CD4-positive, alpha-beta T cell treated with Interleukin-6 for 4 hours (primary cell): ENCODE results near the gene BIRC2.
"Not testable (repeated sequence)": the region's sequence is repeated elsewhere in the genome, so short reads cannot be mapped to it uniquely, and the experiment has no call there.

Experiments
- DNase-seq: peaks from one replicate; pipeline ENCODE4 v3.0.0-alpha.2; 2020; ENCODE audit warnings: mixed read lengths

BIRC2 gene

GRCh38 chr11:102323542-102324251 is 23.3 kb upstream of the BIRC2 start:
- DNase-seq = no peak

- DNase-seq = no peak
Observed at GRCh38 chr11:102325088-102325487, 21.9 kb upstream of the BIRC2 start.

- no peak for DNase-seq
Observed at GRCh38 chr11:102328748-102329147, 18.3 kb upstream of the BIRC2 start.

DNA sequence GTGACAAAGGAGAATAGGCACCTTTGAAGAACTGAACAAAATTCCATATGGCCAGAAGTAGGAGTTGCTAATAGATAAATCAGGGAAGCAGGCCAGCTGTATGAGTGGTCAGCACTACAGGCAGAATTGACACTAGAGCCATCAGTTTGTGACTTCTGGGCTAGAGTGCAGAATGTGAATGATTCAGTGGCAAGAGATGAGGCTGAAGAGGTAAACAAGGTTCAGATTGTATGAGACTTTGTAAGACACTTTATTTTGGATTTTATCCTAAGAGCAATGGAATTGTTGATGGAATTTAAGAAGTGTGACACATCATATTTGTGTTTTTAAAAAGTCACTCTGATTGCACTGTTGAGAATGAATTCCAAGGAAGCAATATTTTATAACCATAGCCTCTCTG is 16.8 kb upstream of the BIRC2 start:
- DNase-seq = no peak

DNA sequence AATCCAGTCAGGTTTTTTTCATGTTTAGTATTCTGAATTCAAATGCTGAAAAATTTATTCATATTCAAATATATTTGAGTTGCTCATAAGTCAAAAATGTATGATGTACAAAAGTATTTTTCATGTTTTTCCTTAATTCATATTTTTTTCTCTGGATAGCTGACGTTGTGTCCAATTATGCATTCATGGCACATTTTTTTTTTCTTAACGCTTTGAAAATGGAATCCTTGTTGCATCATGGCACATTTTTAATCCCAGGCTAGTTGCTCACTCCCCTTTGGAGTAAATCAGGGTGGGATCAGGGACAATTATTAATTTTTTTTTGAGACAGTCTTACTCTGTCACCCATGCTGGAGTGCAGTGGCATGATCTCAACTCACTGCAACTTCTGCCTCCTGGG is 15.7 kb upstream of the BIRC2 start:
- no peak for DNase-seq

DNA sequence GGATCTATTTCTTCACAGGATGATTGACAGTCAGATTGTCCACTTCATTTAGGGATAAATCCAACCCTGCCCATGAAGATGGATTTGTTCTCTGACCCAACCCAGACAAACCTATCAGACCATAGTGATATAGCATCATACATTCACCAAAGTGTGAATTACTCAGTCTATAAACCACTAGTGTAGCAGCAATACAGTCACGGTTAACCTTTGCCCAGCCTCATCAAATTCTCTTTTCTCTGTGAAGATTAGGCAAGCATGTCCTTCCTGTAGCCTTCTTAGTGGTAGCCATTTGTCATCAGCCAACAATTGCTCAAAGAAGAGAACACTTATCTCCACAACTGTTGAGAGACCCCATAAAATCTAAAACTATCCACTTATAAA is 14.4 kb upstream of the BIRC2 start:
- DNase-seq = no peak

GRCh38 chr11:102338479-102339010 is 8.5 kb upstream of the BIRC2 start:
- DNase-seq = no peak

GRCh38 chr11:102341311-102341710 is 5.7 kb upstream of the BIRC2 start:
- DNase-seq = not testable (repeated sequence)

DNA sequence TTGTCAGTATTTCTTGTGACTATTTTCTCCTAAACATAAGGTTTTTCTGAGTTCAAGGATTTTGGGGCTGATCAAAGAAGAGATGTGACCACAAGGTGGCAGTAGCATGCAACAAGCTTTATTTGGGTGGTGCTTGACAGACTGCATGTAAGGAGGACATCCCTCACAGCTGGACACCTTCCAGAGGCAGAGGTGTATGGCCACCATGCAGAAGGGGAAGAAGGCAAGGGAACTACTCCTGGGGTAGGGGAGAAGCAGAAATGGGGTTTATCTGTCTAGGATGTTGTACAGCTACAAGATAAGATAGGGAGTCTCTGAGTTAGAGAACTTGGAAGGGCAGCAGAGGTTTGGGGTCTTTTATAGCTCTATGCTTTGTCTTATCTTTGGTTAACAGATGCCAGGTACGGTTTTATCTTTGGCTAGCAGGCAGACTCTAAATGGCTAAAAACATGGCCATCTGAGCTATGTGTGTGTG is 5.1 kb upstream of the BIRC2 start:
- peak; percentile 81 for DNase-seq

DNA sequence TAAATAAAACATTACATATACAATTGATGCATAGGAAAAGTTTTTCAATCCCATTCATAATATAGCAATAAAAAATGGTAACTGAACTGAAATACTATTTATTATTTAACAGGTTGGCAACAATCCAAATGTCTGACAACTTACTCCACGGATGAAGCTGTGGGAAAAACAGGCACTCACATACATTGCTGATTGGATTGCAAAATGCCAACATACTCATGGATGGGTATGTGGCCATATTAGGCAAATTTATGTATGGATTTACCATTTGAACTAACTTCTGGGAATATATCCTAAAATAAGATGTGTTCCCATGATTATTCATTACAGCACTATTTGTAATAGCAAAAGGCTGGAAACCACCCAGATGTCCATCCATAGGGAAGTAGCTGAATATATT is 3.2 kb upstream of the BIRC2 start:
- DNase-seq = no peak

GRCh38 chr11:102345904-102346303 is 1.1 kb upstream of the BIRC2 start:
- no peak for DNase-seq

DNA sequence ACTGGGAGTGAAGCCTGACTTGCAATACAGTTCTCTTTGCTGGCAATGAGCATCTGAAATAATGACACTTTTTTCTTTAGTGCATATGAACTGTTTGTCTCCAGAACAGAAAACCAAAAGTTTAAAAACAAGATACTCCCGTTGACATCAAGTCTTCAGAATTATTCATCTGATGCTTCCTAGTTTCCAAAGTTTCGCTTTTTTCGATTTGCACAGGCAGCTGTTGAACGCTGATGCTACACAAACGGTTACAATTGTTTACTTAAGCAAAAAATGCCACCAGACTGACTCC is 612 bp upstream of the BIRC2 start:
- DNase-seq = no peak

DNA sequence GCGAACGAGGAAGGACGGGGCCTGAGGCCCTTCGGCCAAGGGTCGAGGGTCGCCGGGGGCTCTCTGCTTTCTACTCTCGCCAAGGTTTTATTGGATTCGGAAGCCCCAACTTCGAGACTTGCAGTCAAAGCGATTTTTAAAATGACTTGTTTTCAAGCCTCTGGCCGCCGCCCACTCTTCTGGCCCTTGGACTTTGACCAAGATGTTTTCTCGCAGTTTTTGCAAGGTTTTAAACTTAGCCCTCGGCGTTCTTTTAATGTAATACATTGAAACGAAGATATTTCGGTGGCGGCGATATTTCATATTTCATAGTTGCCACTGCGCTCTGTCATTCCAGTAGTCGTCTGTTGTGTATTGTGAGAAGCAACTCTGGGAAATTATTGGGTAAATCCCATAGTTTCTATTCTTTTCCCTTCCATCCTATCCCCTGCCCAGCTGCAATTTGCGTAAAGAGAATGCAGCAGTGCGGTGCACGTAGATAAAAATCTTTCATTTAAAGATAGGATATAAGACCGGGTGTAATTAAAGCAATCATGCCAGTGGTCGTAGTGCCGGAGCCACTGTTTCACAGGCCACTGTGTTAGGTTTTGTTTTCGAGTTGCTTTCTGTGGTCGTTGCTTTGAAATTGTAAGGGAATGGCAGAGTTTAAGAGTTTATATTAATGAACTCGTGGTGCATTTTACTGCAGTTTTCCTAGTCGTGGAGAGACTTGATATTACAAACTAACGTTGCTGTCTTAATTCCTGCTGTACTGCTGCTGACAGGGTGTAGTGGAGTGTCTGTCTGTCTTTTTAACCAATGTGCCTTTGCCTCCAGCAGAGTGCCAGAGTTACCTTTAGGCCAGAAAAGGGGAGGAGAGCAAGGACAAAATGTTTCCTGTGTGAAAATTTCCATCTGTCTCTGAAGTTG is 702 bp downstream of the BIRC2 start:
- peak; percentile 31 for DNase-seq

- DNase-seq = no peak
Observed at GRCh38 chr11:102357116-102357515, 10.1 kb downstream of the BIRC2 start.

DNA sequence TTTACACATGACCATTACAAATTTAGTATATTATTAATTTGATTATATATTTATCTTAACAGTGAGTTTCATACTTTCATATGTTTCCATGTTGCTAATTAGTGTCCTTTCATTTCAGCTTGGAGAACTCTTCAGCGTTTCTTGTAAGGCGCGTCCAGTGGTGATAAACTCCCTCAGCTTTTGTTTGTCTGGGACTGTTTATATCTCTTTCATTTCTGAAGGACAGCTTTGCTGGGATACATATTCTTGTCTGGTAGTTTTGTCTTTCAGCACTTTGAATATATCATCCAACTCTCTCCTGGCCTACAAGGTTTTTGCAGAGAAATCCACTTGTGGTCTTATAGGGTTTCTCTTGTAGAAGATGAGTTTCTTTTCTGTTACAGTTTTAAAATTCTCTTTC is 12.4 kb downstream of the BIRC2 start:
- no peak for DNase-seq

DNA sequence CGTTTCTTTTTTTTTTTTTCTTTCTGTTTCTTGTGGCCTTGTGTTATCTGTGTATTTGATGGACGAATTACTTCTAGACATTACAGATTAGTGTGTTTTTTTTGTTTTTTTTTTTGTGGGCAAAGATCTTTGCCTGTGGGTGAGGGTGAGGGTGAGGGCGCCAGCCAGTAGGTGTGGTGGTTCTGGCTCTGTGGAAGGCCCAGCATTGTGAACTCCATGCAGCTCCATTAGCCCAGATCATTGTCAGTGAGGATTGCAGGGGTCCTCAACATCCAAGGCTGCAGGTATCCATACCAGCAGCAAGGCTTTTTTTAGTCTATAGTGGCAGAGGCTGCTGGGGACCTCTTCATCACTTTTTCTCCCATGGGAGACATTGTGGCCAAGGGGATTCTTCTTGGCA is 13.7 kb downstream of the BIRC2 start:
- DNase-seq = peak; percentile 67

DNA sequence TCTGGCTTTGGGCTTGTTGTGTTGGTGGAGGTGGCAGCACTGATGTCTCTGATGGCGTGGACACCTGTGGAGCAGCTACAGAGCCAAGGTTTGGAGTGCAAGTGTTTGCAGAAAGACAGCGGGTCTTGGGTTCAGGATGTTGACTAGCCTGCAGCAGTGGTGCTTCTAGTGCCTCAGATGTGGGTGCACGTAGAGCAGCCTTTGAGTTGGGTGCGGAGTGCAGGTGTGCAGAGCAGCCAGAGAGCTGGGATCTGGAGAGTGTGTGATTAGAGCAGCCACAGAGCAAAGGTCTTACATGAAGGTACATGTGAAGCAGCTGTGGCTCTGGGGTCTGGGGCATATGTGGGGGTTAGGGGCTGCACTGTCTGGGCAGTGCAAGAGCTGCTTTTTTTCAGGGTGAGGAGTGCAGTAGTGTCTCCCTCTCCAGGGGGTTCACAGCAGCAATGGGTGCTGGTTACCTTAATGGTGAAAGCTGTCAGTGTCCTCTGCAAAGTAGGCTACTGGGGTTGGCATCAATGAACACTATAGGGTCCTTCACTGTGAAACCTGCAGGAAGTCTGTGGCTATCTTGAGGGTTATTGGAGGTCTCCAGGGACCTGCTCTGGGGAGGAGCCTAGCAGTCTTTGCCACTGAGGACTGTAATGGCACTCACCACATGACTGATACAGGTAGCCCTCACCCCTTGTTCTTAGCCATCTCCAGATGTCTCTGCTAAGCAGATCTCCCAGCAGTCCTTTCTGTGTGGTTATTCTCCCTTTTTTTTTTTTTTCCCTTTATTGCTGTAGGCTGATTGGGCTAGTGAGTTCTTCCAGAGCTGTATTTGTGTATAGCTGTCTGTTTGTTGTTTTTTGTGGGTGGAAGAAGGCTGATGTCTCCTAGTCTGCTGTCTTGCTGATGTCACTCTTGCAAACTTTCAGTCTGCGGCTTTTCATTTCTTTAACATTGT is 14.3 kb downstream of the BIRC2 start:
- peak; percentile 80 for DNase-seq

GRCh38 chr11:102364991-102365390 is 18.0 kb downstream of the BIRC2 start:
- no peak for DNase-seq

DNA sequence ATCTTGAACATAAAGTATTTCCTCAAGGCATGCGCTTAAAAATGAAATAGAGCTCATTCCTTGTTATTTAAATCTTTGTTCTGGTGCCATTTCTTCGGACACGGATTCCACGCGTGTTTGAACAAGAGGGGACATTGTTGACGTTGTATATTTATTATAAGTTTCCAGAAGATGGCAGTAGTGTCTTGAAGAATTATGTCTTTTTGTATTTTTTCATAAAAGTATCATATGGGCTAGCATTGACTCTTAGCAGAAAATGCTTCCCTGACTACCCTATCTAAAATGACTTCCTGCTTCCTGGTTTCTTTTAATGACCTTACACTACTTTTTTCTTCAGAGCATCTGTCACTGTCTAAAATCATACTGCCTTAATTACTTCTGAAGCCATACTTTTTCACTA is 20.4 kb downstream of the BIRC2 start:
- peak; percentile 16 for DNase-seq

- DNase-seq = no peak
Observed at GRCh38 chr11:102368472-102368871, 21.5 kb downstream of the BIRC2 start.

GRCh38 chr11:102374633-102375424 is 27.8 kb downstream of the BIRC2 start:
- DNase-seq = not testable (repeated sequence)
